Measurements from ENCODE around the gene KRTCAP2.
"Not testable (repeated sequence)": the region's sequence is repeated elsewhere in the genome, so short reads cannot be mapped to it uniquely, and the experiment has no call there.

The KRTCAP2 gene

DNA sequence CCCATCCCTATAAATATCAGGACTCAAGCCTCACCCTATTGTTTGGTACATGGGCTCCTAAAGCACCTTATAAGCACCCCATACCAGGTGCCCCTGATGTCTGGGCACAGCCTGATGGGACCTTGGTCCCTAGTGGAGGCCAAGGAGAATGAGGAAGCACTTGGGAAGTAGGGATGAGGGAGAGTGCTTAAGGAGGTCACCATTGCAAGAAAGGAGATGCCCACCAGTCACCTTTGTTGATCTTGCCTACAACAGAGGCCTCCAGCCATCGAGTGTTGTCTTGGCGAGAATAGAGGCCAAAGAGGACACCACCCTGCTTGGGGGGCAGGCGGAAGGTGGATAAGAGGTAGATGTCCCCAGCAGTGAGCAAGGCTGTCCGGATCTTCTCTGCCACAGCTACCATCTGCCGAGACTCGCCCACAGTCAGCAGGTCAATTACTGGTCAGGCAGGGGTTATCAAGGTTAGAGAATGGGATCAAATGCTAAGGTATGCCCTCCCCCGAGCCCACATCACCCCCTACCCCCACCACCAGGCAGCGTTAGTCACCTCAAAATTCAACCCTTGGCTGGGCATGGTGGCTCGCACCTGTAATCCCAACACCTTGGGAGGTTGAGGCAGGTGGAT, 33.0 kb upstream of the KRTCAP2 start:
- ATAC-seq (no peak), DNase-seq (no peak)
- no peaks in the 10 kb centered on the region for H3K27me3 Mint-ChIP-seq
- H3K4me1 Mint-ChIP-seq, result peaks cover 41% of the 10 kb centered on the region
- H3K27ac Mint-ChIP-seq, result no peak overlapping the region
- H3K9me3 Mint-ChIP-seq, result no peaks in the 10 kb centered on the region
- no peak overlapping the region for H3K4me3 Mint-ChIP-seq

DNA sequence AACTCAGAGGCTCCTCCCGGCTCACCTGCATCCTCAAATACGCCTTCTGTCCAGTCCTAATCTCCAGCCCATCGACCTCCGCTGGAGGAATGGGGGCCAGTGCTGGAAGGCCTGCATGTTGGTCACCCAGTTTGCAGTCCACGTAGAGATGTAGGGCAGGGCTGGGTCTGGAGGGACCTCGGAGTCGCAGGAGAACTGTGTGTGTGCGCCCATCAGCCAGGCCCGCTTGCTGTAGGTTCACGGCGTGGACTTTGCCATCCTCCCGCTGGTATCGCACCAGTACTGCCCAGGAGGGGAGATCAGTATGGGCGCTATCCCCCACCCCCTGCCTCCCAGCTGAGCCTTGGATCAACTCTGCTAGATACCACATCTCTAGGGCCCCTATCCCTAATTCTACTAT, 31.9 kb upstream of the KRTCAP2 start:
- no peak for DNase-seq
- H3K27ac Mint-ChIP-seq, result no peak overlapping the region
- no peaks in the 10 kb centered on the region for H3K27me3 Mint-ChIP-seq
- H3K9me3 Mint-ChIP-seq, result no peaks in the 10 kb centered on the region
- no peak overlapping the region for H3K4me3 Mint-ChIP-seq
- peaks cover 32% of the 10 kb centered on the region for H3K4me1 Mint-ChIP-seq
- ATAC-seq, result no peak

DNA sequence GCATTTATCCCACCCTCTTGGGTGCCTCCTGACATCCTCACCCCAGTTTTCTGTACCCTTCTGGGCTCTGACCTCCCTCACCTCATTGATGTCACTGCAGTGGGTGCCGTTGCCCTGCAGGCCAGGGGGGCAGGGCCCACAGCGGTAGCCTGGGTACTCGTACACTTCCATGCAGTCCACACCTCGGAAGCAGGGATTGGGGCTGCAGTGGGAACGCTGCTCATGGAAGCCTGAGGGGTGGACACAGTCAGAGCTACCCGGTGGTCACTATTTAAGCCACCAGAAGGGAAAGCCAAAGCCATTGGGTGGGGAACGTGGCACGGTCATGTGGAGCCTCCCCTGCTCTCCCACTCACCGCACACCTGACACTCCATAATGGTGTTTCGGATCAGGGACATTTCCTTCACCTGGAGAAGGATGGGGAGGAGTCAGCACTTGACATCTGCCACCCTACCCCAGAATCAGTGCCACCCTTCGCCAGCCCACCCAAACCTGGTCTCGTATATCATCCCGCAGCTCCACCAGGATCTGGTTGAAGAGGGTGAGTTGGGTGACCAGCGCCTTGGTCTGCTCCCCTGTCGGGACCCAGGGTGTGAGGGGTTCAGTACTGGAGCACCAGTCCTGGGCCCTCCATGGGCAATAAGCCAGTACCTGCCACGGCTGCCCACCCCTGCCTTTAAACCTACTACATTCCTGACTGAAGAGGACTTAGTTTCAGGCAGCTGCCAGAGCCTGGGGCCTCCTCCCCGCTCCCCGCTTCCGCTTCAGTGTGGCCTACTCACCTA, 29.8 kb upstream of the KRTCAP2 start:
- Mint-ChIP-seq H3K4me3 (no peak overlapping the region), H3K4me1 (peaks cover 15% of the 10 kb centered on the region), H3K27me3 (no peaks in the 10 kb centered on the region), H3K27ac (no peak overlapping the region), H3K9me3 (no peaks in the 10 kb centered on the region)
- ATAC-seq (no peak), DNase-seq (no peak)

DNA sequence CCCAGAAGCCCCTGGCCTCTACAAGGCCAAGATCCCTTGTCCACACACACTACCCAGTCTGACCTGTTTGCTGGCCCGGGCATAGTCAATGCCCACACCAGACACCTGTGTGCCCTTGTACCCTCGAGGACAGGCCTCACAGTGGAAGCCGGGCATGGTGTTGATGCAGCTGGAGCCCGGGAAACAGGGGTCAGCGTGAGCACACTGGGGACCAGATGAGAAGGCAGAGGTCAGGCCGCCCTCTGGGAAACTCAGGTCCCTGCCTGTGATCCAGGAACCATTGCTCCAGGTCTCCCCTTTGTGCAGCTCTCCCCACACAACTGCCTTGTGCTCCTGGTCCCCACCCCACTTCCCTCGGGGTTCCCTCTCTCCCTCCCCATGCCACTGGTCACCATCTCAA, 29.1 kb upstream of the KRTCAP2 start:
- Mint-ChIP-seq H3K27me3 (no peaks in the 10 kb centered on the region), H3K27ac (no peak overlapping the region), H3K9me3 (no peaks in the 10 kb centered on the region), H3K4me3 (no peak overlapping the region), H3K4me1 (peaks cover 7% of the 10 kb centered on the region)
- no peak for DNase-seq
- ATAC-seq, result no peak

DNA sequence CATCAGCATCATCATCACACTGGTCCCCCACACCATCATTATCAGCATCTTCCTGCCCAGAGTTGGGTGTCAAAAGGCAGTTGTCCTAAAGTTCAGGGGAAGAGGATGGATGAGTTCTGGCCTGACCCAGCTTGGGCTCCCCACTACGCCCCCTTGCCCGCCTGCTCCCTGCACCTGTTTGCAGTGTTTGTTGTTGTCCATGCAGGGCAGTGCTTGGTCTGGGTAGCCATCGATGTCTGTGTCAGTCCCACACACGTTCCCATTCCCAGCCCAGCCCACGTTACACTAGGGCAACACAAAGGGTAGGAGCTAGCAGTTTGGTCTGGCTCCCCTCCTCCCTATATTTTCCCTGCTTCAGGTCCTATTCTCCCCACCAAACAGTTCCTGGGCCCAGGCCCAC, 27.8 kb upstream of the KRTCAP2 start:
- DNase-seq, result no peak
- H3K4me3 Mint-ChIP-seq, result no peak overlapping the region
- H3K27me3 Mint-ChIP-seq, result no peaks in the 10 kb centered on the region
- no peaks in the 10 kb centered on the region for H3K9me3 Mint-ChIP-seq
- H3K27ac Mint-ChIP-seq, result peak overlapping the region in 1 of 2 donors; percentile 77
- ATAC-seq, result no peak
- H3K4me1 Mint-ChIP-seq, result peaks cover 8% of the 10 kb centered on the region

DNA sequence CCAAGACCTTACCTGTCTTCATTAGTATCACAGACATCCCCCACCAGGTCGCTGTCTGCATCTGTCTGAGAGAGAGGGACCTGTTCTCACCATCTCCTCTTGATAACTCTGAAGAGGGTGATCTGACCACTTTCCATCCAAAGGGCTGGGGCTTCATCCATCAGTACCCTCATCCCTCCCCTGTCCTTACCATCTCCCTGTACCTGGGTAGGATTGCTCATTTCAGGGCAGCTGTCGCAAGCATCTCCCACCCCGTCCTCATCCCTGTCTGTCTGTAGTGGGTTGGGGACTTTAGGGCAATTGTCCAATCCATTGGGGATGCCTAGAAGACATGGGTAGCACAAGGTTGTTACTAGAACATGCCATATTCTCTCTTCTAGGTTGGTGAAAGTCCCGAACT, 26.7 kb upstream of the KRTCAP2 start:
- H3K4me3 Mint-ChIP-seq, result no peak overlapping the region
- H3K27ac Mint-ChIP-seq, result no peak overlapping the region
- no peak for DNase-seq
- ATAC-seq, result no peak
- no peaks in the 10 kb centered on the region for H3K27me3 Mint-ChIP-seq
- no peaks in the 10 kb centered on the region for H3K9me3 Mint-ChIP-seq
- H3K4me1 Mint-ChIP-seq, result peaks cover 18% of the 10 kb centered on the region

DNA sequence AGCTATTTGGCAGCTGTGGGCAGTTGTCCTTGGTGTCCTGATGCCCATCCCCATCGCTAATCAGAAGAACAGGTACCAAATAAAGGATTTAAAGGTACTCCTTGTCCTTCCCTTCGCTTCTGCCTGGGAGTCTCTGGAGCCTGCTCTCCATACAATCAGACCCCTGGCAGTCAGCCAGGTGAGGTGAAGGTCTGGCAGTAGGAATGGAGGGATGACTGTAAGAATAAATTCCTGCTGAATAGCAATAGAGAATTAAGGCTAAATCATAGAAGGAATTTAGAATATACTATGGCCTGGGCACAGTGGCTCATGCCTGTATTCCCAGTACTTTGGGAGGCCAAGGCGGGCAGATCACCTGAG, 25.4 kb upstream of the KRTCAP2 start:
- Mint-ChIP-seq H3K4me1 (peaks cover 31% of the 10 kb centered on the region), H3K9me3 (no peaks in the 10 kb centered on the region), H3K27me3 (no peaks in the 10 kb centered on the region), H3K4me3 (no peak overlapping the region), H3K27ac (no peak overlapping the region)
- DNase-seq, result no peak
- ATAC-seq, result no peak

DNA sequence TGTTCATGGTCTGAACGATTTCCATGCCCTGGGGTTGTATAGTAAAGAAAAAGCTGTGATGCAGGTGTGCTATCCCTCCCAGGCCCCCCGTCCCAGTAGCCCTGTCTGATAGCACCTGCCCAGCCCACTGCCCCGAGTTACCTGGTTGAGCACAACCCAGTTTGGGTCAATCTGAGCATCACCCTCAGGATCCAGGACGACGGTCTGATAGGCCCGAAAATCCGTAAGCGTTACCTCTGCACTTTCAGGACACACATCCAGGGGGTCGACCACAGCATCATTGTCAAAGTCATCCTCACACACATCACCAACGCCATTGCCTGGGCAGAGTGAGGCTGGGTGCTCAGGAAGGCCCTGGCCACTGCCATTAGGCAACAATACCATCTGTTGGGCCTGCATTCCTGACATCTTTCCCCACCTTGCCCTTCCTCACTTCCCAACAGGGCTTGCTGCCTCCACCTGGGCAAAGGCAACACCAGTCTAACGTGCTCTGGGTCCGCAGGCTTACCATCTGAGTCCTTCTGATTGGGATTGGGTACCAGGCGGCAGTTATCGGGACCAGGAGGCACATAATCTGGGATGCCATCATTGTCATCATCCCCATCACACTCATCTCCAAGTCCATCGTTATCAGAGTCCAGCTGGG, 24.9 kb upstream of the KRTCAP2 start:
- Mint-ChIP-seq H3K27ac (no peak overlapping the region), H3K4me3 (no peak overlapping the region), H3K27me3 (no peaks in the 10 kb centered on the region), H3K4me1 (peaks cover 36% of the 10 kb centered on the region), H3K9me3 (no peaks in the 10 kb centered on the region)
- no peak for ATAC-seq
- DNase-seq, result no peak

DNA sequence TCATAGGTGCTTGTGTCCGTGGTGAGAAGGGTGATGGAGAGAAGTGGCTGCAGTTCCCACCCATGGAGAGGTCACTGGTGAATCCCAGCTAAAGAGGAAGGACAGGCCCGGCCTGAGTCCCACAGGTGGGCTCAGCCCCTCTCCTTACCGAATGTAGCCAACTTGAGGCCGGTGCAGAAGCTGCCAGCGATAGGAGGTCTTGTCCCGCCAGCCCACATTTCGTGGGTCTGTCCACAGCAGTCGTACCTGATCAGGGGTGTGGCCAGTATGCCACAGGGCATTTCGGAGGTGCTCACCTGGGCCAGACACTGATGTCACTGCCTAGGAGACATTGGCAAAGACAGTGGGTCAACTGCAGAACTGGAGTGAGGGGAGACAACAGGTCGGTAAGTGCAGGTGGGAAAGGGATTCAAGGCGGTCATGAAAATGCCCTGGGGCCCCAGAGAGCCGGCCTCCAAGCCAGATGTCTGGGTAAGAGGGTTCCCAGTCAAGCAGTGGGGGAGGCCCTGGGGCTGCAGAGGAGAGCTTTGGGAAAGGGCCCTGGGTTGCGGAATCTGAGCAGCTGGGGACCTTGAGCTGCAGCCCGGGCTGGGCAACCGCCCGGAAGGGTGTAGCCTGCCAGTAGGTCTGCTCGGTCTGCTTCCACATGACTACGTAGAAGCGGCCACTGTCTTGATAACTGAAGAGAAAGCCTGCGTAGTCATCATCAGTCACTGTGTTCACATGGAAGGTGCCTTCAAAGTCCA, 24.0 kb upstream of the KRTCAP2 start:
- H3K4me3 Mint-ChIP-seq, result no peak overlapping the region
- H3K27me3 Mint-ChIP-seq, result no peaks in the 10 kb centered on the region
- ATAC-seq (no peak), DNase-seq (no peak)
- H3K9me3 Mint-ChIP-seq, result no peaks in the 10 kb centered on the region
- peaks cover 46% of the 10 kb centered on the region for H3K4me1 Mint-ChIP-seq
- H3K27ac Mint-ChIP-seq, result no peak overlapping the region

DNA sequence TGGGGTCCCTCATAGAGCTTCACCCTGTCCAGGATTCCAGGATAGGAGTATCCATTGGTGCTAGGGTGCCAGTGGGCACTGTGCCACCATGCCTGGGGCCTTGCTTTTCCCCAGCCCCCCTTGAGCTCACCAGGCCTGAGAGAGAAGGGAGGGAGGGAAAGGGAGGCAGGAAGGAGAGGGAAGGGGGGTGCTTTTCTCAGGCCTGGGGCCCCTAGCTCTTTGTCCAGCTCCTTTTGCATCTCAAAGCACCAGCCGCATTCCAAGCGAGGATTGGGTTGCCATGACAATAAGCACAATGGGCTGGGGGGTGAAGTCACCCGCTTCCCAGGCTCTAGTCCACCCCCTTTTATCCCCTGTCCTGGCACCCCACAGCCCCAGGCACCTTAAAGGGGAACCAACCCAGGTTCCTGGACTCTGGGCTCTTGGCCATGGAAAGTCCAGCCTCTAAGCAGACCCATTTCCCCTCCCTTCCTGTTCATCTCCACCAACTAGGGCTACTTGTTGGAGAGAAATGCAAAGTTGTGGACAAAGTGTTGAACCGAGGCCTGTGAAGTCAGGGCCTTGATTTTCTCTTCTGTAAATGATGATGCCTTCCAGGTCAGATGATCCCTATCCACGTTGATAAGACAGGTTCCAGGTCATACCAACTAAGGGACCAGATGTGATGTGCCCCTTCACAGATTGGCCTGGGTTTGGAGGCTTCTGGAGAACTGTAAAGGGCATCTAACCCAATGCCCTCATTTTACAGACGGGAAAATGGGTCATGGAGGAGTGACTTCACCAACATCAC, 23.2 kb upstream of the KRTCAP2 start:
- ATAC-seq, result no peak

DNA sequence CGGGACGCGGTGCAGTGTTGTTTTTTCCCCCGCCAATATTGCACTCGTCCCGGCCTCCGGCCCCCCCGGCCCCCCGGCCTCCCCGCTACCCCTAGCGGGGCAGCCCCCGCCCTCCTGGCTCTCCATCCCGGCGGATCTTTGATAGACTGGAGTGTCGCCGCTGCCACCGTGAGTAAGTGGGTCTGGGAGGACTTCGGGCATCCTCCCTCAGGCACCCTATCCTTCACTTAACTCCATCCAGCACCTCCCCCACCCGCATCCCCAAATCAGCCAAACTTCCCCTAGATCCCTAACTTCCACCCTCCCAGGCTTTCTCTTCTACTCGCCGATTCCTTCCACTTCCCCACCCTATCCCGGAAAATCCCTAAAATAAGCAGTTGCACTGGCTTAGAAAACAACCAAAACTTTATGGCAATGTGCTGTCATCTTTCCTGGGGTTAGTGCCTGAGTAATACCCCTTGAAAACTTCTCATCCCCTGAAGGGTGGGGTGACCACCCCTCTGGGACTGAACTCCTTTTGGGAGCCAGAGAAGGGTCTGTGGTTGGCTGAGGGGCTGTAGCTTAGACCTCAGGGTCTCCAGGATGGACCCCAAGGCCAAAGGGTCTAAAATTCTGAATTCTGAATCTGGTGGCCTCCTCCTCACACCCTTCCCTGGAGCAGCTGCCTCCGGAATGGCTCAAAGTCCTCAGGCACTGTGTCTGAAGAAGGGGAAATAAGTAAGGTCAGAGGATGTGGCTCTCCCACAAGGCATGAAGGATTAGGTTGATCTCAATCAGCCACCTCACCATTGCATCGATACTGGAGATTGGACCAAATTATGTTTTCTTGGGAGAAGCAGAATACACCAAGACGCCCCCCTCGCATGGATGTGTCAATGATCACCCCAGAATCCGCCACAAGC, 22.3 kb upstream of the KRTCAP2 start:
- DNase-seq (no peak), ATAC-seq (peak; percentile 1)
- Mint-ChIP-seq H3K4me3 (peak overlapping the region; percentile 85 to 90), H3K27me3 (no peaks in the 10 kb centered on the region), H3K27ac (peak overlapping the region; percentile 67 to 96), H3K4me1 (peaks cover 48% of the 10 kb centered on the region), H3K9me3 (no peaks in the 10 kb centered on the region)

More for the DNA sequence above, 23.2 kb upstream of the KRTCAP2 start:
- no peaks in the 10 kb centered on the region for H3K27me3 Mint-ChIP-seq
- no peaks in the 10 kb centered on the region for H3K9me3 Mint-ChIP-seq
- H3K4me3 Mint-ChIP-seq, result peak overlapping the region in 1 of 2 donors; percentile 85
- H3K4me1 Mint-ChIP-seq, result peaks cover 48% of the 10 kb centered on the region
- no peak for DNase-seq
- no peak overlapping the region for H3K27ac Mint-ChIP-seq

DNA sequence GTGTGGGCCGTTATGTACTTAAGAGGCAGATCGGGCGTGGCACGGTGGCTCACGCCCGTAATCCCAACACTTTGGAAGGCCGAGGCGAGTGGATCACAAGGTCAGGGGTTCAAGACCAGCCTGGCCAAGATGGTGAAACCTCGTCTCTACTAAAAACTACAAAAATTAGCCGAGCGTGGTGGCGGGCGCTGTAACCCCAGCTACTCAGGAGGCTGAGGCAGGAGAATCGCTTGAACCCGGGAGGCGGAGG, 20.8 kb upstream of the KRTCAP2 start:
- Mint-ChIP-seq H3K27ac (peak overlapping the region; percentile 98 to 99), H3K4me3 (peak overlapping the region; percentile 94 to 95), H3K4me1 (peaks cover 48% of the 10 kb centered on the region)
- not testable (repeated sequence) for H3K9me3 Mint-ChIP-seq, H3K27me3 Mint-ChIP-seq, ATAC-seq, DNase-seq

DNA sequence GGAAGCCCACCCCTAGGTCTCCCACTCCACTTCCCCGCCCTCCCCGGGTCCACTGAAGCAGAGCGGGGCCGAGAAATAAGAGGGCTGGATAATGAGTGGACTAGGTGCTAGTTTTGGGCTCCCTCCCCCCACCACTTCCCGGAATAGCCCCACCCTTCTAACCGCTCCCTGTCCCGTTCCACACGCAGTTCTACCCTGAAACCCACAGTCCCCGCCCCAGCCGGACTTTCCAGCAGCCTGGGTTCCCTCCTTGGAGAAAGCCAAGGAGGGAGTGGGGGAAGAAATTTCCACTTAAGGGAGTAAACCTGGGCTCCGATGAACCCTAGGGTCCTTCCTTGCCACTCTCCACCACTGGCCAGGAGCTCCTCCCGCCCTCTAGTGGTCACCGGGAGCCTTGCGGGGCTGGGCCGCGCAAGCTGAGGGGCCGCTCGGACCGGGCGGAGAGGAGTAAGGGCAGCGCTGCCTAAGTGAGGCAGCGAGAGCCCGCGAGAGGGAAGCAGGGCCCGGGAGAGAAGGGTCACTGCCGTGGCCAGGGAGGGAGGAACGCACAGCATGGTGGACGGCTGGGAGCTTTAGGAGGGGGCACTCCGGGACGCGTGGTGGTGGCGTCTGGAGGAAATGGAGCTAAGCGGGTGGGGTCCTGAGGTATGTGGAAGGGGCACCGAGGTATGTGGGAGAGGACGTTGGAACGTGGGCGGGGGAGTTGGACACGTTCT, 20.3 kb upstream of the KRTCAP2 start:
- DNase-seq (peak; percentile 88 to 89), ATAC-seq (peak; percentile 67)
- peaks cover 49% of the 10 kb centered on the region for H3K4me1 Mint-ChIP-seq
- peak overlapping the region; percentile 94 to 95 for H3K4me3 Mint-ChIP-seq
- no peaks in the 10 kb centered on the region for H3K27me3 Mint-ChIP-seq
- peak overlapping the region; percentile 98 to 99 for H3K27ac Mint-ChIP-seq
- no peaks in the 10 kb centered on the region for H3K9me3 Mint-ChIP-seq
